ENCODE results near the gene GPC2. TPM values are rescaled to one million over a fixed set of nuclear protein-coding genes. Genes with fewer than 3 reads are reported as not detected.
"Not testable (repeated sequence)": the region's sequence is repeated elsewhere in the genome, so short reads cannot be mapped to it uniquely, and the experiment has no call there.

Gene GPC2
- total and polyA plus RNA-seq, 3 experiments from 2014 or later: 1.6 to 2.1 TPM; not detected in 1

GRCh38 chr7:100142461-100142860 is 34.7 kb downstream of the GPC2 start:
- ChIA-PET CTCF (interaction anchor here (1.0 to 1.6 kb wide), 2 partner anchors 10 to 14 kb away, joined by 4 to 6 read pairs; no protein-coding TSS in a partner anchor), POLR2A (interaction anchor here (0.5 to 0.7 kb wide), 2 partner anchors 16 to 286 kb away, joined by 3 to 9 read pairs; partner anchors contain the start of genes TRAPPC14 and ZCWPW1)
- no peaks in the 10 kb centered on the region for H3K27me3 ChIP-seq (ENCODE audit: insufficient read depth, low read length, poor library complexity, severe bottlenecking)
- no peaks in the 10 kb centered on the region for H3K4me1 ChIP-seq (ENCODE audit: insufficient read depth, low read length)
- H3K9me3 Mint-ChIP-seq: no peaks in the 10 kb centered on the region
- no peak overlapping the region for H3K27ac Mint-ChIP-seq
- H3K27me3 Mint-ChIP-seq: peaks cover 0 to 11% of the 10 kb centered on the region in 2 donors
- H3K9me3 ChIP-seq (ENCODE audit: low read length): no peaks in the 10 kb centered on the region
- H3K27ac ChIP-seq (ENCODE audit: low read depth, low read length): no peak overlapping the region
- peaks cover 0 to 2% (median 0%) of the 10 kb centered on the region in 3 donors for H3K36me3 Mint-ChIP-seq
- DNase-seq: no peak
- H3K36me3 ChIP-seq (ENCODE audit: insufficient read depth, low read length): no peaks in the 10 kb centered on the region
- H3K4me3 ChIP-seq (ENCODE audit: low read length): no peak overlapping the region
- H3K4me3 Mint-ChIP-seq: no peak overlapping the region
- H3K4me1 Mint-ChIP-seq: peaks cover 0 to 4% (median 4%) of the 10 kb centered on the region in 3 donors

GRCh38 chr7:100141555-100141949 is 35.6 kb downstream of the GPC2 start:
- ChIA-PET POLR2A (no interaction called here), CTCF (interaction anchor here (1.6 kb wide), 1 partner anchor 15 kb away, joined by 6 read pairs; no protein-coding TSS in a partner anchor)
- H3K4me3 ChIP-seq (ENCODE audit: low read length): no peak overlapping the region
- H3K36me3 Mint-ChIP-seq: peaks cover 0 to 2% (median 0%) of the 10 kb centered on the region in 3 donors
- H3K4me3 Mint-ChIP-seq: no peak overlapping the region
- H3K9me3 ChIP-seq (ENCODE audit: low read length): no peaks in the 10 kb centered on the region
- DNase-seq: no peak
- H3K9me3 Mint-ChIP-seq: no peaks in the 10 kb centered on the region
- H3K36me3 ChIP-seq (ENCODE audit: insufficient read depth, low read length): no peaks in the 10 kb centered on the region
- H3K27ac ChIP-seq (ENCODE audit: low read depth, low read length): no peak overlapping the region
- no peaks in the 10 kb centered on the region for H3K27me3 ChIP-seq (ENCODE audit: insufficient read depth, low read length, poor library complexity, severe bottlenecking)
- peak overlapping the region in 1 of 8 donors; percentile 63 for H3K27ac Mint-ChIP-seq
- peaks cover 0 to 11% of the 10 kb centered on the region in 2 donors for H3K27me3 Mint-ChIP-seq
- H3K4me1 ChIP-seq (ENCODE audit: insufficient read depth, low read length): no peaks in the 10 kb centered on the region
- peaks cover 0 to 4% (median 4%) of the 10 kb centered on the region in 3 donors for H3K4me1 Mint-ChIP-seq

- H3K27ac ChIP-seq (ENCODE audit: low read depth, low read length): no peak overlapping the region
- Mint-ChIP-seq H3K36me3 (peaks cover 0 to 2% (median 0%) of the 10 kb centered on the region in 3 donors), H3K9me3 (no peaks in the 10 kb centered on the region), H3K4me3 (no peak overlapping the region), H3K27ac (peak overlapping the region in 1 of 8 donors; percentile 47), H3K27me3 (peaks cover 0 to 11% of the 10 kb centered on the region in 2 donors), H3K4me1 (peaks cover 0 to 4% (median 0%) of the 10 kb centered on the region in 3 donors)
- no peaks in the 10 kb centered on the region for H3K9me3 ChIP-seq (ENCODE audit: low read length)
- ChIA-PET CTCF (interaction anchor here (0.8 to 1.4 kb wide), 3 partner anchors 9 to 79 kb away, joined by 3 to 8 read pairs (median 3); no protein-coding TSS in a partner anchor), POLR2A (no interaction called here)
- no peak for DNase-seq
- no peaks in the 10 kb centered on the region for H3K27me3 ChIP-seq (ENCODE audit: insufficient read depth, low read length, poor library complexity, severe bottlenecking)
- H3K36me3 ChIP-seq (ENCODE audit: insufficient read depth, low read length): no peaks in the 10 kb centered on the region
- no peaks in the 10 kb centered on the region for H3K4me1 ChIP-seq (ENCODE audit: insufficient read depth, low read length)
- H3K4me3 ChIP-seq (ENCODE audit: low read length): no peak overlapping the region
Observed at GRCh38 chr7:100137851-100138760, 39.1 kb downstream of the GPC2 start.

GRCh38 chr7:100132697-100133151 is 44.5 kb downstream of the GPC2 start:
- Mint-ChIP-seq H3K36me3 (no peaks in the 10 kb centered on the region), H3K27ac (peak overlapping the region in 3 of 8 donors; percentile 25 to 51 (median 50)), H3K27me3 (no peaks in the 10 kb centered on the region), H3K4me1 (peaks cover 13 to 25% (median 17%) of the 10 kb centered on the region in 3 donors), H3K4me3 (peak overlapping the region in 2 of 7 donors; percentile 10 to 29), H3K9me3 (no peaks in the 10 kb centered on the region)
- DNase-seq: peak; percentile 34 to 73 (median 46)
- Histone ChIP-seq H3K9me3 (ENCODE audit: low read length) (no peaks in the 10 kb centered on the region), H3K4me3 (ENCODE audit: low read length) (no peak overlapping the region), H3K27ac (ENCODE audit: low read depth, low read length) (no peak overlapping the region), H3K27me3 (ENCODE audit: insufficient read depth, low read length, poor library complexity, severe bottlenecking) (no peaks in the 10 kb centered on the region), H3K36me3 (ENCODE audit: insufficient read depth, low read length) (no peaks in the 10 kb centered on the region), H3K4me1 (ENCODE audit: insufficient read depth, low read length) (peaks cover 19% of the 10 kb centered on the region)
- ChIA-PET CTCF (interaction anchor here (0.6 to 7.9 kb wide), 35 partner anchors 9 to 314 kb away, joined by 3 to 88 read pairs (median 5); partner anchors contain the start of genes AP4M1, COPS6, GAL3ST4 and GPC2), POLR2A (interaction anchor here (0.5 kb wide), 2 partner anchors 476 to 670 kb away, joined by 3 to 7 read pairs; no protein-coding TSS in a partner anchor)

DNA sequence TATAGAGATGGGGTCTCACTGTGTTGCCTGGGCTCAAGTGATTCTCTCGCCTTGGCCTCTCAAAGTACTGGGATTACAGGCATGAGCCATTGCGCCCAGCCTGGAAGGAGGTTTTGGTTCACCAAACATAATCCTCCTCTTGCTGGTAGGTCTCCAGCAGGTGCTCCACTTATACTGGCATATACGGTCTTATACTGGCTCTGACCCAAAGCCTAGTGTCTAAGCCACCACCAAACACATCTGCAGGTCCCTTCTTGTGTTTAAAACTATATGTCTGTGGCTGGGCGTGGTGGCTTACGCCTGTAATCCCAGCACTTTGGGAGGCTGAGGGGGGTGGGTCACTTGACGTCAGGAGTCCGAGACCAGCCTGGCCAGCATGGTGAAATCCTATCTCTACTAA is 45.1 kb downstream of the GPC2 start:
- Histone ChIP-seq H3K9me3 (ENCODE audit: low read length) (no peaks in the 10 kb centered on the region), H3K27ac (ENCODE audit: low read depth, low read length) (no peak overlapping the region), H3K27me3 (ENCODE audit: insufficient read depth, low read length, poor library complexity, severe bottlenecking) (no peaks in the 10 kb centered on the region), H3K4me1 (ENCODE audit: insufficient read depth, low read length) (peaks cover 20% of the 10 kb centered on the region), H3K36me3 (ENCODE audit: insufficient read depth, low read length) (no peaks in the 10 kb centered on the region), H3K4me3 (ENCODE audit: low read length) (no peak overlapping the region)
- no peak for DNase-seq
- no peaks in the 10 kb centered on the region for H3K9me3 Mint-ChIP-seq
- peaks cover 13 to 27% (median 17%) of the 10 kb centered on the region in 3 donors for H3K4me1 Mint-ChIP-seq
- peak overlapping the region in 1 of 7 donors; percentile 29 for H3K4me3 Mint-ChIP-seq
- ChIA-PET CTCF (interaction anchor here (0.9 to 7.9 kb wide), 24 partner anchors 8 to 280 kb away, joined by 3 to 88 read pairs (median 5); partner anchors contain the start of genes COPS6, GAL3ST4, GPC2 and LAMTOR4), POLR2A (interaction anchor here (0.5 kb wide), 1 partner anchor 477 kb away, joined by 7 read pairs; no protein-coding TSS in a partner anchor)
- H3K27ac Mint-ChIP-seq: peak overlapping the region in 2 of 8 donors; percentile 23 to 50
- peaks cover 0 to under 1% (median 0%) of the 10 kb centered on the region in 3 donors for H3K36me3 Mint-ChIP-seq
- no peaks in the 10 kb centered on the region for H3K27me3 Mint-ChIP-seq

- POLR2A ChIA-PET: interaction anchor here (0.5 to 1.3 kb wide), 6 partner anchors 11 to 403 kb away, joined by 3 to 8 read pairs (median 4); partner anchors contain the start of genes GPC2 and STAG3
Observed at GRCh38 chr7:100130608-100131453, 46.4 kb downstream of the GPC2 start.

GRCh38 chr7:100130220-100130607 is 47.0 kb downstream of the GPC2 start:
- H3K27ac ChIP-seq (ENCODE audit: low read depth, low read length); H3K9me3 ChIP-seq (ENCODE audit: low read length); H3K27me3 ChIP-seq (ENCODE audit: insufficient read depth, low read length, poor library complexity, severe bottlenecking); H3K36me3 ChIP-seq (ENCODE audit: insufficient read depth, low read length); DNase-seq; H3K27me3 Mint-ChIP-seq; H3K9me3 Mint-ChIP-seq; H3K27ac Mint-ChIP-seq; H3K4me3 ChIP-seq (ENCODE audit: low read length); H3K4me3 Mint-ChIP-seq: not testable (repeated sequence)
- peaks cover 24% of the 10 kb centered on the region for H3K4me1 ChIP-seq (ENCODE audit: insufficient read depth, low read length)
- ChIA-PET POLR2A (interaction anchor here (0.5 to 1.3 kb wide), 4 partner anchors 15 to 404 kb away, joined by 3 to 4 read pairs (median 3); partner anchors contain the start of genes GPC2 and STAG3), CTCF (interaction anchor here (0.6 to 7.9 kb wide), 25 partner anchors 8 to 295 kb away, joined by 3 to 88 read pairs (median 4); partner anchors contain the start of genes AP4M1, CNPY4, GPC2 and LAMTOR4)
- Mint-ChIP-seq H3K4me1 (peaks cover 25 to 46% (median 28%) of the 10 kb centered on the region in 3 donors), H3K36me3 (peaks cover 0 to 10% (median 0%) of the 10 kb centered on the region in 3 donors)

More at GRCh38 chr7:100130608-100131453, 46.4 kb downstream of the GPC2 start:
- peak overlapping the region; percentile 23 for H3K4me3 ChIP-seq (ENCODE audit: low read length)
- Mint-ChIP-seq H3K4me1 (peaks cover 21 to 39% (median 23%) of the 10 kb centered on the region in 3 donors), H3K4me3 (peak overlapping the region in 2 of 7 donors; percentile 56 to 69), H3K36me3 (peaks cover 0 to 10% (median 0%) of the 10 kb centered on the region in 3 donors), H3K27me3 (peaks cover 0 to 2% of the 10 kb centered on the region in 2 donors), H3K9me3 (no peaks in the 10 kb centered on the region), H3K27ac (peak overlapping the region in 2 of 8 donors; percentile 60 to 75)
- no peaks in the 10 kb centered on the region for H3K9me3 ChIP-seq (ENCODE audit: low read length)
- no peaks in the 10 kb centered on the region for H3K27me3 ChIP-seq (ENCODE audit: insufficient read depth, low read length, poor library complexity, severe bottlenecking)
- peak; percentile 72 to 85 (median 81) for DNase-seq
- H3K4me1 ChIP-seq (ENCODE audit: insufficient read depth, low read length): peaks cover 20% of the 10 kb centered on the region
- H3K27ac ChIP-seq (ENCODE audit: low read depth, low read length): no peak overlapping the region
- H3K36me3 ChIP-seq (ENCODE audit: insufficient read depth, low read length): no peaks in the 10 kb centered on the region
- CTCF ChIA-PET: interaction anchor here (0.5 to 7.9 kb wide), 33 partner anchors 7 to 1147 kb away, joined by 3 to 88 read pairs (median 4); partner anchors contain the start of genes AP4M1, CNPY4, GPC2 and LAMTOR4
